Neural cell (in vitro differentiated cells): ENCODE data around the gene SH3PXD2A. TPM values are rescaled to one million over a fixed set of nuclear protein-coding genes. Genes with fewer than 3 reads are reported as not detected.
"Not testable (repeated sequence)": the region's sequence is repeated elsewhere in the genome, so short reads cannot be mapped to it uniquely, and the experiment has no call there.

Experiments used
- H2AFZ ChIP-seq: fragments of 200-600, 300-800 bp; sonication (generic), shearing (Covaris generic); 2 replicates; pipeline ENCODE4 v1.6.0; 2014; ENCODE audit warnings: low read depth, mild to moderate bottlenecking, antibody characterized with exemption, low read length, moderate library complexity
- H3F3A ChIP-seq: fragments of 200-600 bp; shearing (Covaris generic); 2 replicates; pipeline ENCODE4 v1.6.1; 2016; ENCODE audit warnings: mild to moderate bottlenecking, moderate library complexity, mixed read lengths, antibody characterized with exemption, low read length; ENCODE audit not compliant: insufficient read depth, poor library complexity, severe bottlenecking
- H3K27ac ChIP-seq: fragments of 200-600, 300-800 bp; sonication (generic), shearing (Covaris generic); 2 replicates; pipeline ENCODE4 v1.5.1; 2014; ENCODE audit warnings: mild to moderate bottlenecking, low read length, moderate library complexity
- H3K27me3 ChIP-seq: fragments of 300-800, 200-600 bp; sonication (generic), shearing (Covaris generic); 2 replicates; pipeline ENCODE4 v1.6.0; 2014; ENCODE audit warnings: mild to moderate bottlenecking, low read depth, low read length, moderate library complexity; ENCODE audit not compliant: insufficient read depth
- H3K36me3 ChIP-seq: fragments of 300-800, 200-600 bp; sonication (generic), shearing (Covaris generic); 2 replicates; pipeline ENCODE4 v1.5.1; 2014; ENCODE audit warnings: mild to moderate bottlenecking, antibody characterized with exemption, low read length, moderate library complexity; ENCODE audit not compliant: insufficient read depth
- H3K4me2 ChIP-seq: fragments of 300-800, 200-600 bp; sonication (generic), shearing (Covaris generic); 2 replicates; pipeline ENCODE4 v1.6.0; 2014; ENCODE audit warnings: mild to moderate bottlenecking, low read length
- H3K4me3 ChIP-seq: fragments of 300-800, 200-600 bp; sonication (generic), shearing (Covaris generic); 2 replicates; pipeline ENCODE4 v1.5.1; 2014; ENCODE audit warnings: mild to moderate bottlenecking, low read length, moderate library complexity
- H3K79me2 ChIP-seq: fragments of 200-600 bp; shearing (Covaris generic); replicated peaks from 2 replicates; pipeline ENCODE4 v1.6.0; 2014; ENCODE audit warnings: mild to moderate bottlenecking, low read length, moderate library complexity; ENCODE audit not compliant: insufficient read depth
- H3K9ac ChIP-seq: fragments of 300-800, 200-600 bp; sonication (generic), shearing (Covaris generic); 2 replicates; pipeline ENCODE4 v1.6.1; 2016; ENCODE audit warnings: mild to moderate bottlenecking, low read length, mixed read lengths
- H3K9me2 ChIP-seq: fragments of 200-600 bp; shearing (Covaris generic); 2 replicates; pipeline ENCODE4 v1.6.1; 2016; ENCODE audit warnings: mild to moderate bottlenecking, low read length, mixed read lengths; ENCODE audit not compliant: insufficient read depth
- H3K9me3 ChIP-seq: fragments of 200-600, 300-800 bp; sonication (generic), shearing (Covaris generic); 2 replicates; pipeline ENCODE4 v1.6.1; 2016; ENCODE audit warnings: mild to moderate bottlenecking, mixed run types, low read length, moderate library complexity, mixed read lengths
- H4K20me1 ChIP-seq: fragments of 200-600 bp; shearing (Covaris generic); 2 replicates; pipeline ENCODE4 v1.6.1; 2016; ENCODE audit warnings: mild to moderate bottlenecking, mixed run types; ENCODE audit not compliant: insufficient read depth
- CTCF ChIP-seq: fragments of 450-650 bp; IDR thresholded peaks from 2 replicates; pipeline ENCODE4 v1.5.1; 2014; ENCODE audit warnings: antibody characterized with exemption, mild to moderate bottlenecking, moderate library complexity; ENCODE audit not compliant: poor library complexity, severe bottlenecking
- EZH2 ChIP-seq: fragments of 200-600, 300-800 bp; shearing (Covaris generic), sonication (generic); IDR thresholded peaks from 2 replicates; pipeline ENCODE4 v1.6.1; 2014; ENCODE audit warnings: antibody characterized with exemption, low read length, borderline replicate concordance, mild to moderate bottlenecking; ENCODE audit not compliant: insufficient read depth, poor library complexity, severe bottlenecking
- MXI1 ChIP-seq: fragments of 450-650 bp; conservative IDR thresholded peaks from 2 replicates; pipeline ENCODE4 v1.6.1; 2014; ENCODE audit warnings: antibody characterized with exemption, mild to moderate bottlenecking; ENCODE audit not compliant: poor library complexity, severe bottlenecking
- RAD21 ChIP-seq: fragments of 450-650 bp; conservative IDR thresholded peaks from 2 replicates; pipeline ENCODE4 v1.6.1; 2014; ENCODE audit warnings: antibody characterized with exemption, mild to moderate bottlenecking, moderate library complexity
- REST ChIP-seq: IDR thresholded peaks from 2 replicates; pipeline ENCODE4 v1.6.1; 2012; ENCODE audit warnings: borderline replicate concordance
- SMC3 ChIP-seq: fragments of 450-650 bp; conservative IDR thresholded peaks from 2 replicates; pipeline ENCODE4 v1.6.1; 2014; ENCODE audit warnings: antibody characterized with exemption, mild to moderate bottlenecking, moderate library complexity; ENCODE audit not compliant: poor library complexity
- TAF1 ChIP-seq: IDR thresholded peaks from 2 replicates; pipeline ENCODE4 v1.6.1; 2012; ENCODE audit warnings: low read depth
- polyA plus RNA-seq: library from polyadenylated mRNA; depleted of rRNA; stranded (reverse); fragments of >200 nt; gene quantifications from 2 replicates; pipeline ENCODE4 v1.2.3, GENCODE V29; 2014

Gene SH3PXD2A
- polyA plus RNA-seq, 1 donor from 2014 or later = 5.2 TPM

GRCh38 chr10:103847909-103848468 is 7.4 kb downstream of the SH3PXD2A start:
- Histone ChIP-seq H4K20me1 (no peaks in the 10 kb centered on the region), H3K9ac (no peak overlapping the region), H2AFZ (no peak overlapping the region)

GRCh38 chr10:103847346-103847745 is 8.0 kb downstream of the SH3PXD2A start:
- Histone ChIP-seq H3K4me3 (no peak overlapping the region), H3K9ac (no peak overlapping the region), H3K36me3 (no peaks in the 10 kb centered on the region), H2AFZ (no peak overlapping the region), H3K27ac (no peak overlapping the region), H4K20me1 (no peaks in the 10 kb centered on the region), H3F3A (no peaks in the 10 kb centered on the region), H3K9me3 (no peaks in the 10 kb centered on the region), H3K27me3 (no peaks in the 10 kb centered on the region), H3K79me2 (peaks cover 4% of the 10 kb centered on the region), H3K4me2 (no peak overlapping the region), H3K9me2 (no peaks in the 10 kb centered on the region)
- TF ChIP-seq TAF1 (no peak), MXI1 (no peak), RAD21 (no peak)

More at GRCh38 chr10:103847909-103848468, 7.4 kb downstream of the SH3PXD2A start:
- TF ChIP-seq CTCF = peak; percentile 13
- no peak for TF ChIP-seq TAF1
- H3K27ac ChIP-seq = no peak overlapping the region
- no peaks in the 10 kb centered on the region for H3K27me3 ChIP-seq
- no peaks in the 10 kb centered on the region for H3K36me3 ChIP-seq
- H3K79me2 ChIP-seq = peaks cover 4% of the 10 kb centered on the region
- H3K9me3 ChIP-seq = no peaks in the 10 kb centered on the region
- no peaks in the 10 kb centered on the region for H3F3A ChIP-seq
- no peak overlapping the region for H3K4me3 ChIP-seq
- no peak overlapping the region for H3K4me2 ChIP-seq
- no peaks in the 10 kb centered on the region for H3K9me2 ChIP-seq

- Histone ChIP-seq H3K36me3 (no peaks in the 10 kb centered on the region), H3K79me2 (no peaks in the 10 kb centered on the region), H3K9me3 (no peaks in the 10 kb centered on the region), H3K4me2 (no peak overlapping the region), H2AFZ (no peak overlapping the region), H4K20me1 (no peaks in the 10 kb centered on the region), H3K27ac (no peak overlapping the region), H3F3A (no peaks in the 10 kb centered on the region), H3K9me2 (no peaks in the 10 kb centered on the region), H3K4me3 (no peak overlapping the region), H3K27me3 (no peaks in the 10 kb centered on the region), H3K9ac (no peak overlapping the region)
- no peak for TF ChIP-seq REST
- TF ChIP-seq RAD21 = no peak
- TF ChIP-seq EZH2 = no peak
- TF ChIP-seq SMC3 = no peak
- TF ChIP-seq TAF1 = no peak
- no peak for TF ChIP-seq MXI1
Measured at GRCh38 chr10:103845972-103846371, 9.4 kb downstream of the SH3PXD2A start.

DNA sequence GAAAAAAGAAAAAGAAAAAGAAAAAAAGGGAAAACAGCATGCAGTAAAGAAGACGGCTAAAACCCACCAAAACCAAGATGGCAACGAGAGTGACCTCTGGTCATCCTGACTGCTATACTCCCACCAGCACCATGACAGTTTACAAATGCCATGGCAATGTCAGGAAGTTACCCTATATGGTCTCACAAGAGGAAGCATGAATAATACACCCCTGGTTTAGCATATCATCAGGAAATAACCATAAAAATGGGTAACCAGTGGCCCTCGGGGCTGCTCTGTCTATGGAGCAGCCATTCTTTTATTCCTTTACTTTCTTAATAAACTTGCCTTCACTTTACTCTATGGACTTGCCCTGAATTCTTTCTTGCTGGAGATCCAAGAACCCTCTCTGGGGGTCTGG is 10.0 kb downstream of the SH3PXD2A start:
- not testable (repeated sequence) for H3K9me3 ChIP-seq, H3K4me3 ChIP-seq, H3K9me2 ChIP-seq, H2AFZ ChIP-seq, H3K36me3 ChIP-seq, H3K4me2 ChIP-seq, H3K27me3 ChIP-seq, H3K27ac ChIP-seq, H3K79me2 ChIP-seq, H3K9ac ChIP-seq, H4K20me1 ChIP-seq, H3F3A ChIP-seq
